K562 (cell line): Measurements from ENCODE around the gene C18orf32. TPM values are rescaled to one million over a fixed set of nuclear protein-coding genes. Genes with fewer than 3 reads are reported as not detected.

Source experiments
- CBX3 ChIP-seq, 2 experiments: IDR thresholded peaks; 1 replicate in 1 of 2; 2 replicates in 1 of 2; pipeline ENCODE4 v1.6.1; 2012; ENCODE audit warnings: inconsistent platforms in 2 of 2, low read length in 2 of 2, borderline replicate concordance in 1 of 2, control low read depth in 1 of 2
- DNMT1 ChIP-seq: fragments of 450-650 bp; IDR thresholded peaks from 2 replicates; pipeline ENCODE4 v1.6.1; 2016; ENCODE audit warnings: antibody characterized with exemption, mild to moderate bottlenecking
- LARP7 ChIP-seq: fragments of 450-650 bp; IDR thresholded peaks from 2 replicates; pipeline ENCODE4 v1.6.1; 2016
- NFIC ChIP-seq: fragments of 450-650 bp; IDR thresholded peaks from 2 replicates; pipeline ENCODE4 v1.6.1; 2017; ENCODE audit warnings: mild to moderate bottlenecking, inconsistent platforms
- SIN3A ChIP-seq, 2 experiments: fragments of 150-350 bp in 1 of 2; IDR thresholded peaks; 2 replicates each; pipeline ENCODE4 v1.6.1; 2011 to 2016; ENCODE audit warnings: borderline replicate concordance in 2 of 2, low read depth in 2 of 2, low read length in 2 of 2, mild to moderate bottlenecking in 2 of 2, moderate library complexity in 2 of 2; ENCODE audit not compliant: control insufficient read depth in 1 of 2
- SMARCC2 ChIP-seq: fragments of 450-650 bp; IDR thresholded peaks from 2 replicates; pipeline ENCODE4 v1.6.1; 2017; ENCODE audit warnings: antibody characterized with exemption, moderate library complexity, mild to moderate bottlenecking, low read depth
- SRSF1 ChIP-seq: fragments of 200-400 bp; formaldehyde crosslinking; IDR thresholded peaks from 2 replicates; pipeline ENCODE4 v1.6.1; 2017; ENCODE audit warnings: mild to moderate bottlenecking, low read depth, low read length, moderate library complexity
- SUPT5H ChIP-seq: fragments of 450-650 bp; IDR thresholded peaks from 2 replicates; pipeline ENCODE4 v1.6.1; 2016
- ZBTB17 ChIP-seq: fragments of 450-650 bp; formaldehyde crosslinking; IDR thresholded peaks from 2 replicates; pipeline ENCODE4 v1.4.0; 2020; ENCODE audit warnings: mild to moderate bottlenecking
- ZNF263 ChIP-seq: sonication (generic); formaldehyde crosslinking; IDR thresholded peaks from 2 replicates; pipeline ENCODE4 v1.8.0; 2022; ENCODE audit warnings: mild to moderate bottlenecking, missing genetic modification reagents, borderline replicate concordance
- ZNF766 ChIP-seq: fragments of 200-800 bp; sonication (Bioruptor generic); conservative IDR thresholded peaks from 2 replicates; pipeline ENCODE4 v1.6.1; 2016; ENCODE audit warnings: missing genetic modification characterization, missing compliant biosample characterization
- polyA plus RNA-seq, 8 experiments: library from polyadenylated mRNA; depleted of rRNA in 4 of 8; stranded (reverse) in 5 of 8; unstranded in 3 of 8; fragments of >200 nt; fragmentation: Nextera tagmentation in 2 of 8; fragmentation: Illumina TruSeq in 1 of 8; extraction: Ambion mirVana in 2 of 8; extraction: Trizol in 1 of 8; gene quantifications; 2 replicates each; pipeline versions ENCODE4 v1.2.1 to v1.2.3, GENCODE V29; 2011 to 2014; ENCODE audit warnings: inconsistent platforms in 1 of 8, missing spikeins in 1 of 8
- total RNA-seq, 7 experiments: library from RNA; depleted of rRNA in 6 of 7; stranded (reverse); fragments of >200 nt in 6 of 7; fragmentation: Illumina TruSeq in 2 of 7; extraction: Trizol in 2 of 7; gene quantifications; 2 replicates each; pipeline versions ENCODE4 v1.2.1 to v1.2.3, GENCODE V29; 2011 to 2021; ENCODE audit warnings: low replicate concordance in 1 of 7
- TF ChIP-seq, protein P1 (sequence below): sonication (generic); formaldehyde crosslinking; IDR thresholded peaks from 2 replicates; pipeline ENCODE4 v1.8.0; 2022; ENCODE audit warnings: mild to moderate bottlenecking, missing genetic modification reagents
- TF ChIP-seq, protein P2 (sequence below): fragments of 450-650 bp; IDR thresholded peaks from 2 replicates; pipeline ENCODE4 v1.6.1; 2016; ENCODE audit warnings: mild to moderate bottlenecking, moderate library complexity

C18orf32 gene
- total and polyA plus RNA-seq, 9 of the 15 experiments (the other 6 are each of a cell fraction or from before 2014, with no cell fraction given), result 8.5 to 35.0 (median 20.4) TPM

DNA sequence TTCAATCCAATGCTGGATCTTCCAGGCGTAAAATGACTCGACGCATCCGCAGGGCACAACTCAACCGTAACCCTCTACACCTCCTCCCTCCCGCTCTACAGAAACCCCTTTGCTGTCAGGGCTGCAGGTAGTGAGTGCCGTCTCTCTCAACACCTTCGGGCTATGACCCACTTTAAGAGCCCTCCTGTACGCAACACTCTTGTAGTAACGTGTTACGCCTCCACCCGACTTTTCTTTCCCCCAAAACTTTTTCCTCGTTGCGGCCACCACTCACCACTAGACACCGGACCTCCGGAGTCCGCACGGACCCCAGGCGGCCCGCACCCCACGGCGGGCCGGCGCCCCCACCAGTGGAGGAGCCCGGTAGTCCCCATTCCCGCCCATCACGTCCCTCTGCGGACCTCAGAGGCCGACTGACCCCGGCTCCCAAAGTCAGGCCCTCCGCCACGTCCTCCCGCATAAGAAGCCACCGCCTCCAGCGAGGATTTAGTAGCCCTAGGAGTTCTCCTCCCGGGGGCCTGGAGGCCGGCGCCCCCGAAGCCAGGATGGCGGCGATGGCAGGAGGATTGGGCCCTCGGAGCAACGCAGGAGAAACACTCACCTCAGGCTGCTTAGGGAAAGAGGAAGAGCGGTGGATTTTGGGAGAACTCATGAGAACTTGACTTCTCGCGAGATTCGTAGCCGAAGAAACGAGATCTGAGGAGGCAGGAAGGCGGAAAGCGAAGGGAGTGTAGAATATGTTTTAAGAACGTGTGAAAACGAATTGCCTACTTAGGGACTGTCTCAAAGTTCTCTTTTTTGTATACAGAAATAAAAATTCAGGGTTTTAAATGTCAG lies 5.0 kb upstream of the C18orf32 start, which contains the start of gene RPL17 (continued):
- TF ChIP-seq DNMT1 (no peak), SUPT5H (peak; percentile 99), LARP7 (no peak), SMARCC2 (no peak), CBX3 (IDR thresholded peaks at IDR 0.05; ENCODE audit: borderline replicate concordance in 1 of 2, low read length in 2 of 2) (no peak), ZNF263 (CRISPR knock-in tag) (no peak), ZNF766 (CRISPR knock-in tag) (peak; percentile 63; the same call in 1 of the 2 replicates), SRSF1 (no peak), ZBTB17 (CRISPR knock-in tag) (peak; percentile 51; the same call in 1 of the 2 replicates), NFIC (peak; percentile 63), SIN3A (IDR thresholded peaks at IDR 0.05; ENCODE audit: borderline replicate concordance in 2 of 2, control insufficient read depth in 1 of 2, low read depth in 2 of 2, low read length in 2 of 2) (0 out of 4 replicates have a peak, but pooled peaks have one; percentile 34 to 52)
- TF ChIP-seq, protein P1, sequence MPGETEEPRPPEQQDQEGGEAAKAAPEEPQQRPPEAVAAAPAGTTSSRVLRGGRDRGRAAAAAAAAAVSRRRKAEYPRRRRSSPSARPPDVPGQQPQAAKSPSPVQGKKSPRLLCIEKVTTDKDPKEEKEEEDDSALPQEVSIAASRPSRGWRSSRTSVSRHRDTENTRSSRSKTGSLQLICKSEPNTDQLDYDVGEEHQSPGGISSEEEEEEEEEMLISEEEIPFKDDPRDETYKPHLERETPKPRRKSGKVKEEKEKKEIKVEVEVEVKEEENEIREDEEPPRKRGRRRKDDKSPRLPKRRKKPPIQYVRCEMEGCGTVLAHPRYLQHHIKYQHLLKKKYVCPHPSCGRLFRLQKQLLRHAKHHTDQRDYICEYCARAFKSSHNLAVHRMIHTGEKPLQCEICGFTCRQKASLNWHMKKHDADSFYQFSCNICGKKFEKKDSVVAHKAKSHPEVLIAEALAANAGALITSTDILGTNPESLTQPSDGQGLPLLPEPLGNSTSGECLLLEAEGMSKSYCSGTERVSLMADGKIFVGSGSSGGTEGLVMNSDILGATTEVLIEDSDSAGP (CRISPR knock-in tag), result no peak
- TF ChIP-seq, protein P2, sequence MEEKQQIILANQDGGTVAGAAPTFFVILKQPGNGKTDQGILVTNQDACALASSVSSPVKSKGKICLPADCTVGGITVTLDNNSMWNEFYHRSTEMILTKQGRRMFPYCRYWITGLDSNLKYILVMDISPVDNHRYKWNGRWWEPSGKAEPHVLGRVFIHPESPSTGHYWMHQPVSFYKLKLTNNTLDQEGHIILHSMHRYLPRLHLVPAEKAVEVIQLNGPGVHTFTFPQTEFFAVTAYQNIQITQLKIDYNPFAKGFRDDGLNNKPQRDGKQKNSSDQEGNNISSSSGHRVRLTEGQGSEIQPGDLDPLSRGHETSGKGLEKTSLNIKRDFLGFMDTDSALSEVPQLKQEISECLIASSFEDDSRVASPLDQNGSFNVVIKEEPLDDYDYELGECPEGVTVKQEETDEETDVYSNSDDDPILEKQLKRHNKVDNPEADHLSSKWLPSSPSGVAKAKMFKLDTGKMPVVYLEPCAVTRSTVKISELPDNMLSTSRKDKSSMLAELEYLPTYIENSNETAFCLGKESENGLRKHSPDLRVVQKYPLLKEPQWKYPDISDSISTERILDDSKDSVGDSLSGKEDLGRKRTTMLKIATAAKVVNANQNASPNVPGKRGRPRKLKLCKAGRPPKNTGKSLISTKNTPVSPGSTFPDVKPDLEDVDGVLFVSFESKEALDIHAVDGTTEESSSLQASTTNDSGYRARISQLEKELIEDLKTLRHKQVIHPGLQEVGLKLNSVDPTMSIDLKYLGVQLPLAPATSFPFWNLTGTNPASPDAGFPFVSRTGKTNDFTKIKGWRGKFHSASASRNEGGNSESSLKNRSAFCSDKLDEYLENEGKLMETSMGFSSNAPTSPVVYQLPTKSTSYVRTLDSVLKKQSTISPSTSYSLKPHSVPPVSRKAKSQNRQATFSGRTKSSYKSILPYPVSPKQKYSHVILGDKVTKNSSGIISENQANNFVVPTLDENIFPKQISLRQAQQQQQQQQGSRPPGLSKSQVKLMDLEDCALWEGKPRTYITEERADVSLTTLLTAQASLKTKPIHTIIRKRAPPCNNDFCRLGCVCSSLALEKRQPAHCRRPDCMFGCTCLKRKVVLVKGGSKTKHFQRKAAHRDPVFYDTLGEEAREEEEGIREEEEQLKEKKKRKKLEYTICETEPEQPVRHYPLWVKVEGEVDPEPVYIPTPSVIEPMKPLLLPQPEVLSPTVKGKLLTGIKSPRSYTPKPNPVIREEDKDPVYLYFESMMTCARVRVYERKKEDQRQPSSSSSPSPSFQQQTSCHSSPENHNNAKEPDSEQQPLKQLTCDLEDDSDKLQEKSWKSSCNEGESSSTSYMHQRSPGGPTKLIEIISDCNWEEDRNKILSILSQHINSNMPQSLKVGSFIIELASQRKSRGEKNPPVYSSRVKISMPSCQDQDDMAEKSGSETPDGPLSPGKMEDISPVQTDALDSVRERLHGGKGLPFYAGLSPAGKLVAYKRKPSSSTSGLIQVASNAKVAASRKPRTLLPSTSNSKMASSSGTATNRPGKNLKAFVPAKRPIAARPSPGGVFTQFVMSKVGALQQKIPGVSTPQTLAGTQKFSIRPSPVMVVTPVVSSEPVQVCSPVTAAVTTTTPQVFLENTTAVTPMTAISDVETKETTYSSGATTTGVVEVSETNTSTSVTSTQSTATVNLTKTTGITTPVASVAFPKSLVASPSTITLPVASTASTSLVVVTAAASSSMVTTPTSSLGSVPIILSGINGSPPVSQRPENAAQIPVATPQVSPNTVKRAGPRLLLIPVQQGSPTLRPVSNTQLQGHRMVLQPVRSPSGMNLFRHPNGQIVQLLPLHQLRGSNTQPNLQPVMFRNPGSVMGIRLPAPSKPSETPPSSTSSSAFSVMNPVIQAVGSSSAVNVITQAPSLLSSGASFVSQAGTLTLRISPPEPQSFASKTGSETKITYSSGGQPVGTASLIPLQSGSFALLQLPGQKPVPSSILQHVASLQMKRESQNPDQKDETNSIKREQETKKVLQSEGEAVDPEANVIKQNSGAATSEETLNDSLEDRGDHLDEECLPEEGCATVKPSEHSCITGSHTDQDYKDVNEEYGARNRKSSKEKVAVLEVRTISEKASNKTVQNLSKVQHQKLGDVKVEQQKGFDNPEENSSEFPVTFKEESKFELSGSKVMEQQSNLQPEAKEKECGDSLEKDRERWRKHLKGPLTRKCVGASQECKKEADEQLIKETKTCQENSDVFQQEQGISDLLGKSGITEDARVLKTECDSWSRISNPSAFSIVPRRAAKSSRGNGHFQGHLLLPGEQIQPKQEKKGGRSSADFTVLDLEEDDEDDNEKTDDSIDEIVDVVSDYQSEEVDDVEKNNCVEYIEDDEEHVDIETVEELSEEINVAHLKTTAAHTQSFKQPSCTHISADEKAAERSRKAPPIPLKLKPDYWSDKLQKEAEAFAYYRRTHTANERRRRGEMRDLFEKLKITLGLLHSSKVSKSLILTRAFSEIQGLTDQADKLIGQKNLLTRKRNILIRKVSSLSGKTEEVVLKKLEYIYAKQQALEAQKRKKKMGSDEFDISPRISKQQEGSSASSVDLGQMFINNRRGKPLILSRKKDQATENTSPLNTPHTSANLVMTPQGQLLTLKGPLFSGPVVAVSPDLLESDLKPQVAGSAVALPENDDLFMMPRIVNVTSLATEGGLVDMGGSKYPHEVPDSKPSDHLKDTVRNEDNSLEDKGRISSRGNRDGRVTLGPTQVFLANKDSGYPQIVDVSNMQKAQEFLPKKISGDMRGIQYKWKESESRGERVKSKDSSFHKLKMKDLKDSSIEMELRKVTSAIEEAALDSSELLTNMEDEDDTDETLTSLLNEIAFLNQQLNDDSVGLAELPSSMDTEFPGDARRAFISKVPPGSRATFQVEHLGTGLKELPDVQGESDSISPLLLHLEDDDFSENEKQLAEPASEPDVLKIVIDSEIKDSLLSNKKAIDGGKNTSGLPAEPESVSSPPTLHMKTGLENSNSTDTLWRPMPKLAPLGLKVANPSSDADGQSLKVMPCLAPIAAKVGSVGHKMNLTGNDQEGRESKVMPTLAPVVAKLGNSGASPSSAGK, result no peak; the same call in 1 of the 2 replicates
